Activated CD4-positive, alpha-beta T cell treated with anti-CD3 and anti-CD28 coated beads, Interleukin-2, amount 10 ng/mL, durations not matched to agents 7 days and 5 days (primary cell): ENCODE results near the gene URB2. TPM values are rescaled to one million over a fixed set of nuclear protein-coding genes. Genes with fewer than 3 reads are reported as not detected.
"Not testable (repeated sequence)": the region's sequence is repeated elsewhere in the genome, so short reads cannot be mapped to it uniquely, and the experiment has no call there.

Source experiments
- CTCF ChIA-PET: fragments of 350-600 bp; sonication (Branson Sonifier 250); formaldehyde crosslinking; loops from one replicate; lab custom pipeline; 2021; ENCODE audit warnings: antibody characterized with exemption; lab: Charles Lee
- POLR2A ChIA-PET: fragments of 350-600 bp; sonication (Branson Sonifier 250); formaldehyde crosslinking; loops from one replicate; lab custom pipeline; 2021; ENCODE audit warnings: antibody characterized with exemption; lab: Charles Lee
- DNase-seq: peaks from one replicate; pipeline ENCODE4 v3.0.0-alpha.2; 2020
- H3K27ac Mint-ChIP-seq: one replicate; pipeline ENCODE4 v1.8.0; 2021; ENCODE audit warnings: mild to moderate bottlenecking, moderate library complexity, mixed read lengths
- H3K27me3 Mint-ChIP-seq: one replicate; pipeline ENCODE4 v1.8.0; 2021; ENCODE audit warnings: mixed read lengths
- H3K36me3 Mint-ChIP-seq: one replicate; pipeline ENCODE4 v1.8.0; 2021; ENCODE audit warnings: low read depth, mixed read lengths
- H3K4me1 Mint-ChIP-seq: one replicate; pipeline ENCODE4 v1.8.0; 2021; ENCODE audit warnings: mixed read lengths
- H3K4me3 Mint-ChIP-seq: one replicate; pipeline ENCODE4 v1.8.0; 2021; ENCODE audit warnings: mild to moderate bottlenecking, moderate library complexity, mixed read lengths
- H3K9me3 Mint-ChIP-seq: one replicate; pipeline ENCODE4 v1.8.0; 2021; ENCODE audit warnings: mixed read lengths
- total RNA-seq, 2 experiments: library from RNA; stranded (reverse); gene quantifications; one replicate each; pipeline ENCODE4 v1.2.3, GENCODE V29; 2021

URB2 gene
- total RNA-seq, 2 experiments from 2014 or later = 15.1 to 15.6 TPM

DNA sequence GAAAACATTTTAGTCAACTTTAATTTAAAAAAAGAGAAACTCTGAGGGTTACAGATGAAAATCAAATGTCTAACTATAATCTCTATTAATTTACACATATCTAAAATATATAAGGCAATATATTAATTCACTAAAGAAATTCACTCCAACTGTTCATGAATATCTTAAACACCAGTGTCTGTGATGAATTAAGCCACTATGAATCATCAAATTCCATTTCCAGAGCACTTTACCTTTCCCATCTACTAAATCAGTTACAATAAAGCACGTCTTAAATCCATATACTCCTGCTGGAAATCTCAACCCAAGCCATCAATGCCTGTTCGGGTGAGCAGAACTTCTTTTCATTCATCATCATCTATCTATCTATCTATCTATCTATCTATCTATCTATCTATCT, 4.4 kb upstream of the URB2 start:
- peaks cover 50% of the 10 kb centered on the region for H3K4me1 Mint-ChIP-seq
- DNase-seq = no peak
- ChIA-PET POLR2A (no interaction called here), CTCF (no interaction called here)
- no peaks in the 10 kb centered on the region for H3K9me3 Mint-ChIP-seq
- peaks cover 18% of the 10 kb centered on the region for H3K36me3 Mint-ChIP-seq
- no peak overlapping the region for H3K4me3 Mint-ChIP-seq
- H3K27me3 Mint-ChIP-seq = no peaks in the 10 kb centered on the region
- H3K27ac Mint-ChIP-seq = no peak overlapping the region

DNA sequence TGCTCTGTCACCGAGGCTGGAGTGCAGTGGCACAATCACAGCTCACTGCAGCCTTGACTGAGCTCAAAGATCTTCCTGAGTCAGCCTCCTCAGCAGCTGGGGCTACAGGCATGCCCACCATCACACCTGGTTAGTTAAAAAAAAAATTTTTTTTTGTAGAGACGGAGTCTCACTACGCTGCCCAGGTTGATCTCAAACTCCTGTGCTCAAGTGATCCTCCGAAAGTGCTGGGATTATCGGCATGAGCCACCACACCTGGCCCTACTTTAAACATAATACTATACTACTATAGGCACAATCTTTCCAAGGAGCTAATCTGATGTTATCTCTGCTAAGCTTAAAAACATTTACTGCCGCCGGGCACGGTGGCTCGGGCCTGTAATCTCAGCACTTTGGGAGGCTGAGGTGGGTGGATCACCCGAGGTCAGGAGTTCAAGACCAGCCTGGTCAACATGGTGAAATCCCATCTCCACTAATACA, 3.4 kb upstream of the URB2 start:
- CTCF ChIA-PET = interaction anchor here (1.8 kb wide), 1 partner anchor 20 kb away, joined by 3 read pairs; no protein-coding TSS in a partner anchor
- H3K9me3 Mint-ChIP-seq, DNase-seq, H3K27me3 Mint-ChIP-seq, H3K27ac Mint-ChIP-seq, H3K4me3 Mint-ChIP-seq, POLR2A ChIA-PET: not testable (repeated sequence)
- Mint-ChIP-seq H3K36me3 (peaks cover 18% of the 10 kb centered on the region), H3K4me1 (peaks cover 60% of the 10 kb centered on the region)

DNA sequence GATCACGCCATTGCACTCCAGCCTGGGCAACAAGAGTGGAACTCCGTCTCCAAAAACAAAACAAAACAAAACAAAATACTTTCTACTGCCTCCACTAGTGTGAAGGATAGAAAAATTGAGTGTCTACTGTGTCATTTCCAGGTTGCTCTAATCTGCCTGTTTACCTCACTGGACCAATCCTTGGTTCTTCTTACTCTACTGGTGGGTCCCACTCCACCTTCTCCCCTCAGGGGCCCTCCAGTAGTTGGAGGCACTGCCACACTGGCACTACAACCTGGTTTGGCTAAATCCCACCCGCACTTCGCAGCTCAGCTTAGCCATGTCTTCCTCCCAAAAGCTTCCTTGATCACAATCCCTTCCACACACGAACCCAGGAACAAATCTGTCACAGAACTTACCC, 2.8 kb upstream of the URB2 start:
- H3K36me3 Mint-ChIP-seq = peaks cover 18% of the 10 kb centered on the region
- no peaks in the 10 kb centered on the region for H3K9me3 Mint-ChIP-seq
- H3K4me3 Mint-ChIP-seq = no peak overlapping the region
- POLR2A ChIA-PET = no interaction called here
- H3K27ac Mint-ChIP-seq = no peak overlapping the region
- no peak for DNase-seq
- H3K4me1 Mint-ChIP-seq = peaks cover 59% of the 10 kb centered on the region
- CTCF ChIA-PET = interaction anchor here (1.2 to 1.8 kb wide), 2 partner anchors 21 to 65 kb away, joined by 3 read pairs; partner anchors contain the start of gene ABCB10
- H3K27me3 Mint-ChIP-seq = no peaks in the 10 kb centered on the region

DNA sequence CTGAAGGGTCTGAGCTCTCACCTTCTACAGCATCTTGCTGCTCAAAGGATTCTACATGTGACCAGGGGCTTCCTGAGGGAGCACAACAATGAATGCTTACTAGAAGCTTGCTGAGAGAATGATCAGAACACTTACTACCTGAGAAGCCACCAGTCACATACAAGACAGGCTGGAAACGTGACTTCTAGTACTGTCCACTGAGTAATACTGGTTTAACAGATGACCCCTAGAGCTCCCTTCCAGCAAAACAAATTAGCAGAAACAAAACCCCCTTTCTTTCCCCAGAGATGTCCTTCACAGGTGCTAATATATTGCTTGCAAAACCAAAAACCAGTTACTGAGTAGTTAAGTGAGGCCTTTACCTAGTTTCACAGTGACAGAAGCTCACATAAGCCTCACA, 2.2 kb upstream of the URB2 start:
- no peak for DNase-seq
- no peaks in the 10 kb centered on the region for H3K9me3 Mint-ChIP-seq
- peak overlapping the region; percentile 84 for H3K4me3 Mint-ChIP-seq
- no peak overlapping the region for H3K27ac Mint-ChIP-seq
- POLR2A ChIA-PET = no interaction called here
- no peaks in the 10 kb centered on the region for H3K27me3 Mint-ChIP-seq
- CTCF ChIA-PET = interaction anchor here (1.0 to 1.8 kb wide), 3 partner anchors 22 to 66 kb away, joined by 3 read pairs; partner anchors contain the start of gene ABCB10
- peaks cover 23% of the 10 kb centered on the region for H3K36me3 Mint-ChIP-seq
- peaks cover 61% of the 10 kb centered on the region for H3K4me1 Mint-ChIP-seq

DNA sequence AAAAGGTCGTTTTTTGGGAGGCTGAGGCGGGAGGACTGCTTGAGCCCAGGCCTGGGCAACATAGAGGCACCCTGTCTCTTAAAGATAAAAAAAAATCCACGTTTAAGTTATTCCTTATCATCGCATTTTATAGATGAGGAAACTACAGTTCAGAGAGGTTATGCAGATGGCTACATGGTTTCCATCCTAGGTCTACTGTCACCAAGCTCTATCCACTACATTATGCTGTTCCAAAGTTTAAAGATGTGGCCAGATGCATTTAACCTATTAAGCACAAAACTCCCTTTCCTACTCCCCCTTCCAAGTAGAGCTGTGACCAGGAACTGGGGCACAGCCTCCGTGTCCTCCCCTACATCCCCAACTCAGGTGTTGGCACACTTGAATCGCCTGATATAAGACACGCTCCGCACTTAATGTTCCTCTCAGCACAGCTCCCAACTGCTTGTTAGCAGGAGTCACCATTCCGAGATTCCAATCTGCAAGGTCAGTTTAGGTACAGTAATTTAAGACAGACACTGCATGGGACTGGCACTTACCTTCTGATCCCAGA, 1.5 kb upstream of the URB2 start:
- no peak for DNase-seq
- ChIA-PET POLR2A (no interaction called here), CTCF (interaction anchor here (1.0 to 1.8 kb wide), 3 partner anchors 22 to 67 kb away, joined by 3 read pairs; partner anchors contain the start of gene ABCB10)
- no peaks in the 10 kb centered on the region for H3K9me3 Mint-ChIP-seq
- H3K27me3 Mint-ChIP-seq = no peaks in the 10 kb centered on the region
- H3K27ac Mint-ChIP-seq = peak overlapping the region; percentile 92
- peak overlapping the region; percentile 84 for H3K4me3 Mint-ChIP-seq
- peaks cover 60% of the 10 kb centered on the region for H3K4me1 Mint-ChIP-seq
- peaks cover 27% of the 10 kb centered on the region for H3K36me3 Mint-ChIP-seq

DNA sequence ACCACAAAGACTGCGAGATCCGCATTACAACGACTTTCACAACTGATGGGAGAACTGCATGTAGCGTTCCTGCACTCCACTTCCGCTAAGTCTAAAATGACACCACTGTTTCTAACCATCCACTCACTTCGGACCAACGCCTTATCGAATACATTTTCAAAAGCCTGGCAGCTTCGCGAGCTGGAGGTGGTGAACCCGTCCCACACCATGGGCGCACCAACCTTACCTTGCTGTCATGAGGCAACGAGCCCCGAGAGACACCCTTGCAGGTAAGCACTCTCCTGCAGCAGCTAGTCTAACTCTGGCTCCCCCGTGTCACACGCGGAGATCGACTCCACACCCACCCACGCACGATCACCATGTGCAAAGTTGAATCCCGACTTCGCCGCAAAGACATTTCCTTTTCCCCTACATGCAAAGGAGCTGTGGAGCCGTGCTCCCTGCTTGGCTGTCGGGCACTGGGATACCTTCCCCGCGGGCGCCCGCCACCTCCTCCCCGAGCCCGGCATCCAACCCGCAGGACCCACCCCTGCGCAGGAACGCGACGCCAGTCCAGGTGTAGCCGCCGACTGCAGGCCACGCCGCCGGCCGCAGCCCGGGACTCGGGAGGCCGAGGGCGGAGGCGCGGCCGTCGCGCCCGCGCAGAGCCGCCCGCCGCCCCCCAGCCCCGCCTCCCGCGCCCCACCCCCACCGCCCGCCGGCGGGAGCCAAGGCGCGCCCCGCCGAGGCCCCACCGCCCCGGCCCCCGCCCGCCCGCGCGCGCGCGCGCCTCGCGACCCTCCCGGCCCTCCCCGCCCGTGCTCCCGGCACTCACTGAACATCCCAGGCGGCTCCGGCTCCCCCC, 754 bp upstream of the URB2 start:
- H3K4me1 Mint-ChIP-seq = peaks cover 60% of the 10 kb centered on the region
- peak; percentile 52 for DNase-seq
- peak overlapping the region; percentile 84 for H3K4me3 Mint-ChIP-seq
- no peaks in the 10 kb centered on the region for H3K27me3 Mint-ChIP-seq
- peak overlapping the region; percentile 92 for H3K27ac Mint-ChIP-seq
- CTCF ChIA-PET = no interaction called here
- H3K9me3 Mint-ChIP-seq = no peaks in the 10 kb centered on the region
- peaks cover 33% of the 10 kb centered on the region for H3K36me3 Mint-ChIP-seq
- POLR2A ChIA-PET = interaction anchor here (0.7 kb wide), 1 partner anchor 585 kb away, joined by 4 read pairs; no protein-coding TSS in a partner anchor

DNA sequence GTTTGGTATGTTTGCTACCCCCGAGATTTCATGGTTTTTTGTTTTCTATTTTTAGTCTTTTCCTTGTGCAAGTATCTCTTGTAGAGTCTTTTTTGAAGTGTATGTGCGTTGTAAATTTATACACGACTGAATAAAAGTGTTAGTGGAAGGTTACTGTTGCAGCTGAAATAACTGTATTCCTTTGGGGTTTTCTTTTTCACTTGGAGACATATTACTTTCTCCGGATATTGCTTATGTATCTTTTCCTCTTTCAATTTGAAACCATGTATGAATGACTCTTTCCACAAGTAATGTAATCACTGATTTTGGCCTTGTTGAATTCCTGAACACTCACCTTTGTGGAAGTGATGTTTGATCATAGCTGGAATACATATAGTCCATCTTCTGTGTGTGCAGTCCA, 956 bp downstream of the URB2 start:
- DNase-seq = no peak
- Mint-ChIP-seq H3K27me3 (no peaks in the 10 kb centered on the region), H3K4me1 (peaks cover 63% of the 10 kb centered on the region), H3K4me3 (peak overlapping the region; percentile 100), H3K27ac (peak overlapping the region; percentile 99), H3K36me3 (peaks cover 27% of the 10 kb centered on the region), H3K9me3 (no peaks in the 10 kb centered on the region)
- CTCF ChIA-PET = interaction anchor here (0.7 kb wide), 1 partner anchor 1138 kb away, joined by 4 read pairs; no protein-coding TSS in a partner anchor
- POLR2A ChIA-PET = no interaction called here

DNA sequence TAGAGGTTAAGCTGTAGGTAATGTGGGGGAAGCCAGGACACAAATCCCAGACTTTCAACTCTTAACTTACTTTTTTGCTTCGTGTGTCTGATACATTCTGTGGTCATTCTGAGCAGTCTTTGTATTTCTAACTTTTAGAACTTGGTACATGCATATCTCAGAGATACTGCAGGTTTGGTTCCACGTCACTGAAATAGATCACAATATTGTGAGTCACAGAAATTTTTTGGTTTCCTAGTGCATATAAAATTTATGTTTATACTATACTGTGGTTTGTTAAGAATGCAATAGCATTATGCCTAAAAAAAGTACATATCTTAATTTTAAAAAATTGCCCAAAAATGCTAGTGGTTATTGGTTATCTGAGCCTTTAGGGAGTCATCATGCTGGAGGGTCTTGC, 3.2 kb downstream of the URB2 start:
- ChIA-PET POLR2A (no interaction called here), CTCF (interaction anchor here (1.3 kb wide), 1 partner anchor 13 kb away, joined by 3 read pairs; no protein-coding TSS in a partner anchor)
- Mint-ChIP-seq H3K36me3 (peaks cover 20% of the 10 kb centered on the region), H3K27me3 (no peaks in the 10 kb centered on the region), H3K27ac (no peak overlapping the region), H3K9me3 (no peaks in the 10 kb centered on the region), H3K4me3 (no peak overlapping the region), H3K4me1 (peaks cover 49% of the 10 kb centered on the region)
- no peak for DNase-seq

DNA sequence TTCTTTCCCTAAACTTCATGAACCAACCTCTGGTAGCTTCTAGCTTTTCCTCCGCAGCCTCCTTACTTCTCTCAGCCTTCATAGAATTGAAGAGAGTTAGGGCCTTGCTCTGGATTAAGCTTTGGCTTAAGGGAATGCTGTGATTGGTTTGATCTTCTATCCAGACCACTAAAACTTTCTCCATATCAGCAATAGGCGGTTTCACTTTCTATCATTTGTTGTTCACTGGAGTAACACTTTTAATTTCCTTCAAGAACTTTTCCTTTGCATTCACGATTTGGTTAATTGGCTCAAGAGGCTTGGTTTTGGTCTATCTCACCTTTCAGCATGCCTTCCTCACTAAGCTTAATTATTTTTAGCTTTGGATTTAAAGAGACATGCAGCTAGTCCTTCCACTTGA, 5.1 kb downstream of the URB2 start:
- ChIA-PET CTCF (interaction anchor here (0.6 to 1.4 kb wide), 3 partner anchors 71 to 671 kb away, joined by 3 to 4 read pairs (median 4); no protein-coding TSS in a partner anchor), POLR2A (no interaction called here)
- Mint-ChIP-seq H3K27ac (no peak overlapping the region), H3K36me3 (peaks cover 38% of the 10 kb centered on the region), H3K4me3 (no peak overlapping the region), H3K9me3 (no peaks in the 10 kb centered on the region), H3K4me1 (peaks cover 41% of the 10 kb centered on the region), H3K27me3 (no peaks in the 10 kb centered on the region)
- DNase-seq = no peak

DNA sequence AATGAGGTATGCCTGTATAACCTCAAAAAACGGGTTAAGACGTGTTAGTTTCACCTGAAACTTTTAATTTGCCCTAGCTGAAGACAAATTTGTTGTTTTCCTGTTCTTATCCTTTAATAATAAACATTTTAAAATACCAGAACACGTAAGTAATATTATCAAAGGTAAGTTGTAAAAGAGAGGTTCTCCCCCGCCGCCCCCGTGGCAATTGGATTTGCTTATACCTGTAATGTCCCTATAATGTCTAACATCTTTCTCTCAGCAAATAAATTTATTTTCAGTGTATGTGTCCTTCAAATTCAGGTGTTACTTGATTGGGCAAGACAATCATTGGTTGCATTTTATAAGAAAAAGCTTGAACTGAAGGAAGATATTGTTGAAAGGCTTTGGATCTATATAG, 5.9 kb downstream of the URB2 start:
- H3K27me3 Mint-ChIP-seq = no peaks in the 10 kb centered on the region
- H3K36me3 Mint-ChIP-seq = peaks cover 38% of the 10 kb centered on the region
- H3K9me3 Mint-ChIP-seq = no peaks in the 10 kb centered on the region
- H3K4me1 Mint-ChIP-seq = peaks cover 37% of the 10 kb centered on the region
- DNase-seq = no peak
- ChIA-PET CTCF (interaction anchor here (0.6 to 1.4 kb wide), 2 partner anchors 73 to 1906 kb away, joined by 3 to 4 read pairs; no protein-coding TSS in a partner anchor), POLR2A (no interaction called here)
- H3K27ac Mint-ChIP-seq = no peak overlapping the region
- no peak overlapping the region for H3K4me3 Mint-ChIP-seq

DNA sequence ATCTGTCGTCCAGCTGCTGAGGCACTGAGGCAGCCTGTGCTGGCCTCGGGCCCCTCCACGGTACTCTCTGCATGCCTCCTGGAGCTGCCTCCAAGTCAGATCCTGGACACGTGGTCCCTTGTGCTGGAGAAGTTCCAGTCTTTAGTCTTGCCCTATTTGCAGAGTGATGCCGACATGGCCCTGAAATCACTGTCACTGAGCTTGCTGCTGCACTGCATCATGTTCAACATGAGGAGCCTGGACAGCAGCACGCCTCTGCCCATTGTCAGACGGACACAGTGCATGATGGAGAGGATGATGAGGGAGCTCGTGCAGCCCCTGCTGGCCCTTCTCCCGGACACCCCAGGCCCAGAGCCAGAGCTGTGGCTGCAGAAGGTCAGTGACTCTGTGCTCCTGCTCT, 10.0 kb downstream of the URB2 start:
- POLR2A ChIA-PET = no interaction called here
- CTCF ChIA-PET = no interaction called here
- DNase-seq = no peak
- Mint-ChIP-seq H3K36me3 (peaks cover 37% of the 10 kb centered on the region), H3K27ac (peak overlapping the region; percentile 36), H3K27me3 (no peaks in the 10 kb centered on the region), H3K4me1 (peaks cover 12% of the 10 kb centered on the region), H3K9me3 (no peaks in the 10 kb centered on the region), H3K4me3 (no peak overlapping the region)

DNA sequence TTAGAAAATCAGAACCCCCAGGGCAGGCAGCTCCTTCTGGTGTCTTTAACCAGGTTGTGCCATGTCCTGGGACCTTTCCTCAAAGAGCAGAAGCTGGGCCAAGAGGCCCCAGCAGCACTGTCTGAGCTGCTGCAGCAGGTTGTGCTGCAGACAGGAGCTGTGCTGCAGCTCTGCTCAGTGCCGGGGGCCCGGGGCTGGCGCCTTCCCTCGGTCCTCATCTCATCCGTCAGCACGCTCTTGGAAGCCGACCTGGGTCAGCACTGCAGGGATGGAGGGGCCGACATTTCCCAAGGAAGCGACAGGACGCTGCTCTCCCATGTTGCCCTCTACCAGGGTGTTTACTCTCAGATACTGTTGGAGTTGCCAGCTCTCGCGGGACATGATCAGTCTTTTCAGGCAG, 11.7 kb downstream of the URB2 start:
- no peak overlapping the region for H3K27ac Mint-ChIP-seq
- H3K9me3 Mint-ChIP-seq = no peaks in the 10 kb centered on the region
- no peaks in the 10 kb centered on the region for H3K27me3 Mint-ChIP-seq
- H3K36me3 Mint-ChIP-seq = peaks cover 37% of the 10 kb centered on the region
- DNase-seq = no peak
- H3K4me1 Mint-ChIP-seq = peaks cover 6% of the 10 kb centered on the region
- POLR2A ChIA-PET = no interaction called here
- no peak overlapping the region for H3K4me3 Mint-ChIP-seq
- CTCF ChIA-PET = interaction anchor here (0.6 to 1.3 kb wide), 4 partner anchors 9 to 493 kb away, joined by 3 read pairs; partner anchors contain the start of gene ABCB10

DNA sequence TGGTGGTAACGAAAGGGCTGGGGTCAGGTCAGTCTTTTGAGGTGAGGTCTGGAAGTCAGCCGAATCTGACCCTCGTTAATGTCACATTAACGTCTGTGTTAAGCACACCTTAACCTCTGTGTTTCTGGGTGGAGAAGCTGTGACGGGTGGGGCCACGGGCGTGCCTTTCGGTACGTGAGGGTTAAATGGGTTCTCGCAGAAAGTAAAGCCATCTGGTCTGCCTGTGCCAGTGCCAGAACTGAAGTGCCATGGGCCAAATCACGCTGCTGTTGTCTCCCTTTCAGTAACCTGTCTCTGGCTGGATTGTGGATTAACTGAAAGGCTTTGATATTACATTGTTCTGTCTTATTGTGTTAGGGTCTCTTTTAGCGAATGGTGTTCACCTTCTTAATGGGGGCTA, 14.4 kb downstream of the URB2 start:
- Mint-ChIP-seq H3K9me3 (no peaks in the 10 kb centered on the region), H3K36me3 (peaks cover 33% of the 10 kb centered on the region), H3K4me3 (no peak overlapping the region), H3K27me3 (no peaks in the 10 kb centered on the region), H3K4me1 (peaks cover 6% of the 10 kb centered on the region), H3K27ac (no peak overlapping the region)
- DNase-seq = no peak
- POLR2A ChIA-PET = no interaction called here
- CTCF ChIA-PET = no interaction called here
